Mesenchymal stem cell (in vitro differentiated cells and primary cell): ENCODE measurements around the gene UBL4A.

Experiments used
- DNase-seq: peaks from one replicate; pipeline ENCODE4 v3.0.0-alpha.2; 2013
- H2AFZ ChIP-seq: one replicate; pipeline ENCODE4 v1.6.1; 2013; ENCODE audit warnings: low read depth, mild to moderate bottlenecking, control low read depth, inconsistent platforms, low read length, moderate library complexity
- H2AK5ac ChIP-seq: 2 replicates; pipeline ENCODE4 v1.6.1; 2013; ENCODE audit warnings: low read length, moderate library complexity, mild to moderate bottlenecking, inconsistent platforms; ENCODE audit not compliant: severe bottlenecking
- H2BK120ac ChIP-seq: one replicate; pipeline ENCODE4 v1.6.1; 2013; ENCODE audit warnings: low read depth, mild to moderate bottlenecking, inconsistent platforms, low read length, moderate library complexity
- H2BK12ac ChIP-seq, 2 experiments: one replicate each; pipeline ENCODE4 v1.6.1; 2013; ENCODE audit warnings: inconsistent platforms in 2 of 2, low read length in 2 of 2, mild to moderate bottlenecking in 2 of 2, moderate library complexity in 2 of 2, control low read depth in 1 of 2
- H2BK15ac ChIP-seq: one replicate; pipeline ENCODE4 v1.6.1; 2013; ENCODE audit warnings: mild to moderate bottlenecking, low read depth, inconsistent platforms; ENCODE audit not compliant: poor library complexity, severe bottlenecking
- H2BK5ac ChIP-seq: 2 replicates; pipeline ENCODE4 v1.6.1; 2013; ENCODE audit warnings: low read depth, mild to moderate bottlenecking, low read length, control low read depth, inconsistent platforms; ENCODE audit not compliant: poor library complexity, severe bottlenecking
- H3K14ac ChIP-seq, 2 experiments: one replicate each; pipeline ENCODE4 v1.6.1; 2013; ENCODE audit warnings: inconsistent platforms in 2 of 2, low read length in 2 of 2, control low read depth in 1 of 2, mild to moderate bottlenecking in 1 of 2, moderate library complexity in 1 of 2
- H3K18ac ChIP-seq, 2 experiments: one replicate each; pipeline ENCODE4 v1.6.1; 2013; ENCODE audit warnings: inconsistent platforms in 2 of 2, low read length in 2 of 2, control low read depth in 1 of 2, low read depth in 1 of 2, mild to moderate bottlenecking in 1 of 2
- H3K23ac ChIP-seq, 2 experiments: one replicate each; pipeline ENCODE4 v1.6.1; 2013; ENCODE audit warnings: inconsistent platforms in 2 of 2, low read length in 2 of 2, mild to moderate bottlenecking in 2 of 2, moderate library complexity in 2 of 2, control low read depth in 1 of 2
- H3K27ac ChIP-seq: 2 replicates; pipeline ENCODE4 v1.5.1; 2013; ENCODE audit warnings: mild to moderate bottlenecking, moderate library complexity, low read length, control low read depth, inconsistent platforms; ENCODE audit not compliant: poor library complexity, severe bottlenecking
- H3K27me3 ChIP-seq, 2 experiments: 2 replicates each; pipeline versions ENCODE4 v1.6.1 to v1.7.0; 2013; ENCODE audit warnings: low read length in 2 of 2, mild to moderate bottlenecking in 2 of 2, moderate library complexity in 2 of 2, control low read depth in 1 of 2, inconsistent platforms in 1 of 2; ENCODE audit not compliant: control insufficient read depth in 1 of 2, insufficient read depth in 1 of 2
- H3K36me3 ChIP-seq, 2 experiments: 2 replicates each; pipeline versions ENCODE4 v1.6.1 to v1.7.0; 2013; ENCODE audit warnings: low read length in 2 of 2, control low read depth in 1 of 2, inconsistent platforms in 1 of 2, low read depth in 1 of 2, mild to moderate bottlenecking in 1 of 2; ENCODE audit not compliant: insufficient read depth in 2 of 2, control insufficient read depth in 1 of 2
- H3K4ac ChIP-seq, 2 experiments: one replicate each; pipeline ENCODE4 v1.6.1; 2013; ENCODE audit warnings: inconsistent platforms in 2 of 2, low read length in 2 of 2, mild to moderate bottlenecking in 2 of 2, moderate library complexity in 2 of 2, control low read depth in 1 of 2, low read depth in 1 of 2
- H3K4me1 ChIP-seq: 2 replicates; pipeline ENCODE4 v1.6.1; 2013; ENCODE audit warnings: low read depth, low read length, control low read depth; ENCODE audit not compliant: control insufficient read depth, insufficient read depth
- H3K4me2 ChIP-seq: 2 replicates; pipeline ENCODE4 v1.6.1; 2013; ENCODE audit warnings: low read length, mild to moderate bottlenecking, inconsistent platforms; ENCODE audit not compliant: poor library complexity, severe bottlenecking
- H3K4me3 ChIP-seq, 2 experiments: 2 replicates each; pipeline versions ENCODE4 v1.5.1 to v1.7.0; 2013; ENCODE audit warnings: low read length in 2 of 2, mild to moderate bottlenecking in 2 of 2, control low read depth in 1 of 2, low read depth in 1 of 2; ENCODE audit not compliant: insufficient read depth in 1 of 2
- H3K79me1 ChIP-seq: replicated peaks from 2 replicates; pipeline ENCODE4 v1.6.1; 2013; ENCODE audit warnings: mild to moderate bottlenecking, control low read depth, low read length, inconsistent platforms; ENCODE audit not compliant: poor library complexity, severe bottlenecking
- H3K9ac ChIP-seq: 2 replicates; pipeline ENCODE4 v1.7.0; 2013; ENCODE audit warnings: mild to moderate bottlenecking, low read length, moderate library complexity
- H3K9me3 ChIP-seq: 2 replicates; pipeline ENCODE4 v1.7.0; 2013; ENCODE audit warnings: mild to moderate bottlenecking, low read length; ENCODE audit not compliant: control insufficient read depth
- H4K8ac ChIP-seq: one replicate; pipeline ENCODE4 v1.6.1; 2013; ENCODE audit warnings: inconsistent platforms, mild to moderate bottlenecking, low read length, moderate library complexity
- H4K91ac ChIP-seq: one replicate; pipeline ENCODE4 v1.6.1; 2013; ENCODE audit warnings: mild to moderate bottlenecking, low read length, inconsistent platforms
- WGBS: methylation state at CpG from one replicate; pipeline ENCODE4 v1.1.7; 2013; ENCODE audit warnings: mixed read lengths; 5-methylcytosine and 5-hydroxymethylcytosine counted together

Gene UBL4A

GRCh38 chrX:154531626-154532025 is 45.2 kb upstream of the UBL4A start:
- Histone ChIP-seq H3K4me1 (peaks cover 29% of the 10 kb centered on the region), H2BK12ac (no peak overlapping the region), H2BK120ac (no peak overlapping the region), H3K79me1 (peaks cover 2% of the 10 kb centered on the region), H2AFZ (no peak overlapping the region), H3K23ac (no peak overlapping the region), H3K4me2 (no peak overlapping the region), H2BK15ac (no peak overlapping the region), H3K27ac (peak overlapping the region; percentile 89), H4K8ac (no peak overlapping the region), H3K4ac (no peak overlapping the region), H3K9ac (no peak overlapping the region), H3K14ac (no peak overlapping the region), H3K4me3 (no peak overlapping the region), H3K18ac (no peak overlapping the region), H4K91ac (no peak overlapping the region), H2AK5ac (no peak overlapping the region), H3K36me3 (peaks cover 39 to 53% of the 10 kb centered on the region in 2 experiments), H3K9me3 (no peaks in the 10 kb centered on the region), H2BK5ac (no peak overlapping the region), H3K27me3 (peaks cover 0 to 15% of the 10 kb centered on the region in 2 experiments)
- 0% methylated on average over 2 of the region's 16 CpGs for WGBS
- DNase-seq, result peak; percentile 87

- H3K4me1 ChIP-seq, result peaks cover 29% of the 10 kb centered on the region
- no peak overlapping the region for H3K4me3 ChIP-seq
- no peak overlapping the region for H2BK12ac ChIP-seq
- no peak overlapping the region for H3K4ac ChIP-seq
- H3K14ac ChIP-seq, result no peak overlapping the region
- H4K91ac ChIP-seq, result no peak overlapping the region
- no peaks in the 10 kb centered on the region for H3K9me3 ChIP-seq
- no peaks in the 10 kb centered on the region for H3K79me1 ChIP-seq
- no peak overlapping the region for H3K23ac ChIP-seq
- no peak overlapping the region for H2BK120ac ChIP-seq
- H3K9ac ChIP-seq, result no peak overlapping the region
- no peak overlapping the region for H3K18ac ChIP-seq
- H3K4me2 ChIP-seq, result no peak overlapping the region
- H2BK15ac ChIP-seq, result peak overlapping the region; percentile 30
- H3K27ac ChIP-seq, result no peak overlapping the region
- H3K36me3 ChIP-seq, result peaks cover 28 to 43% of the 10 kb centered on the region in 2 experiments
- 92% methylated on average over 11 of the region's 11 CpGs for WGBS
- H2BK5ac ChIP-seq, result no peak overlapping the region
- no peak overlapping the region for H4K8ac ChIP-seq
- no peak overlapping the region for H2AFZ ChIP-seq
- DNase-seq, result no peak
- no peak overlapping the region for H2AK5ac ChIP-seq
- peaks cover 0 to 21% of the 10 kb centered on the region in 2 experiments for H3K27me3 ChIP-seq
Observed at GRCh38 chrX:154530286-154530685, 43.9 kb upstream of the UBL4A start.

GRCh38 chrX:154529206-154529612 is 42.8 kb upstream of the UBL4A start:
- no peak overlapping the region for H2AFZ ChIP-seq
- peak overlapping the region in 1 of 2 experiments; percentile 5 for H3K18ac ChIP-seq
- no peak overlapping the region for H2AK5ac ChIP-seq
- H3K27ac ChIP-seq, result no peak overlapping the region
- no peak overlapping the region for H2BK5ac ChIP-seq
- H2BK15ac ChIP-seq, result no peak overlapping the region
- H3K9ac ChIP-seq, result peak overlapping the region; percentile 41
- no peak overlapping the region for H2BK120ac ChIP-seq
- WGBS, result 70% methylated on average over 6 of the region's 6 CpGs
- no peak overlapping the region for H3K4me2 ChIP-seq
- peaks cover 23% of the 10 kb centered on the region for H3K4me1 ChIP-seq
- H3K23ac ChIP-seq, result no peak overlapping the region
- no peak overlapping the region for H3K4me3 ChIP-seq
- H4K8ac ChIP-seq, result peak overlapping the region; percentile 64
- peaks cover 0 to 21% of the 10 kb centered on the region in 2 experiments for H3K27me3 ChIP-seq
- no peak overlapping the region for H3K4ac ChIP-seq
- no peak overlapping the region for H3K14ac ChIP-seq
- H3K36me3 ChIP-seq, result peaks cover 21 to 34% of the 10 kb centered on the region in 2 experiments
- no peak overlapping the region for H2BK12ac ChIP-seq
- H4K91ac ChIP-seq, result peak overlapping the region; percentile 39
- H3K79me1 ChIP-seq, result no peaks in the 10 kb centered on the region
- peak; percentile 53 for DNase-seq
- no peaks in the 10 kb centered on the region for H3K9me3 ChIP-seq

- Histone ChIP-seq H3K23ac (no peak overlapping the region), H2BK120ac (peak overlapping the region; percentile 27), H3K27ac (peak overlapping the region; percentile 96), H4K91ac (no peak overlapping the region), H3K18ac (peak overlapping the region; percentile 82 to 89), H3K4me2 (peak overlapping the region; percentile 47), H2BK15ac (no peak overlapping the region), H2AK5ac (peak overlapping the region; percentile 83), H3K27me3 (peaks cover 0 to 16% of the 10 kb centered on the region in 2 experiments), H2AFZ (peak overlapping the region; percentile 51), H2BK12ac (peak overlapping the region; percentile 11 to 42), H3K9ac (peak overlapping the region; percentile 90), H3K4me1 (peaks cover 16% of the 10 kb centered on the region), H3K14ac (peak overlapping the region in 1 of 2 experiments; percentile 48), H3K79me1 (no peaks in the 10 kb centered on the region), H2BK5ac (no peak overlapping the region), H3K9me3 (no peaks in the 10 kb centered on the region), H3K4ac (peak overlapping the region in 1 of 2 experiments; percentile 93), H4K8ac (peak overlapping the region; percentile 94), H3K36me3 (peaks cover under 1 to 13% of the 10 kb centered on the region in 2 experiments), H3K4me3 (peak overlapping the region in 1 of 2 experiments; percentile 58)
- 16% methylated on average over 11 of the region's 15 CpGs for WGBS
- DNase-seq, result peak; percentile 84
Observed at GRCh38 chrX:154526901-154527675, 40.7 kb upstream of the UBL4A start.
